ENCODE results near the gene ATG10. TPM values are rescaled to one million over a fixed set of nuclear protein-coding genes. Genes with fewer than 3 reads are reported as not detected.
"Not testable (repeated sequence)": the region's sequence is repeated elsewhere in the genome, so short reads cannot be mapped to it uniquely, and the experiment has no call there.

The ATG10 gene
- total RNA-seq, 2 donors from 2014 or later: 4.5 to 7.3 TPM

GRCh38 chr5:81969912-81970311, 1.9 kb upstream of the ATG10 start:
- H3K27ac Mint-ChIP-seq: no peak overlapping the region
- no peak for ATAC-seq

GRCh38 chr5:81971111-81971711, 612 bp upstream of the ATG10 start:
- peak overlapping the region; percentile 97 to 98 for H3K27ac Mint-ChIP-seq
- ATAC-seq (peak; percentile 23 to 27), DNase-seq (ENCODE audit: low spot score in 2 of 2) (peak in 1 of 2 donors; percentile 9)

More at GRCh38 chr5:81969912-81970311, 1.9 kb upstream of the ATG10 start:
- H3K36me3 Mint-ChIP-seq: peaks cover 0 to 6% of the 10 kb centered on the region in 2 donors
- H3K9me3 Mint-ChIP-seq: no peaks in the 10 kb centered on the region
- DNase-seq (ENCODE audit: low spot score in 2 of 2): no peak

GRCh38 chr5:81972492-81972783, 615 bp downstream of the ATG10 start:
- ATAC-seq (no peak), DNase-seq (ENCODE audit: low spot score in 2 of 2) (no peak)
- Mint-ChIP-seq H3K27ac (peak overlapping the region; percentile 79 to 97), H3K36me3 (peaks cover 5 to 6% of the 10 kb centered on the region in 2 donors), H3K9me3 (no peaks in the 10 kb centered on the region)

More at GRCh38 chr5:81971111-81971711, 612 bp upstream of the ATG10 start:
- Mint-ChIP-seq H3K36me3 (peaks cover 0 to 6% of the 10 kb centered on the region in 2 donors), H3K9me3 (no peaks in the 10 kb centered on the region)

GRCh38 chr5:81980160-81980559, 8.3 kb downstream of the ATG10 start:
- Mint-ChIP-seq H3K9me3 (no peaks in the 10 kb centered on the region), H3K27ac (peak overlapping the region in 1 of 2 donors; percentile 7), H3K36me3 (peaks cover 14 to 32% of the 10 kb centered on the region in 2 donors)
- DNase-seq (ENCODE audit: low spot score in 2 of 2) (no peak), ATAC-seq (no peak)

GRCh38 chr5:81980598-81981260, 8.9 kb downstream of the ATG10 start:
- H3K36me3 Mint-ChIP-seq: peaks cover 14 to 32% of the 10 kb centered on the region in 2 donors
- H3K9me3 Mint-ChIP-seq: peaks cover 0 to 4% of the 10 kb centered on the region in 2 donors
- H3K27ac Mint-ChIP-seq: no peak overlapping the region
- ATAC-seq (no peak), DNase-seq (ENCODE audit: low spot score in 2 of 2) (no peak)

GRCh38 chr5:81982172-81982685, 10.4 kb downstream of the ATG10 start:
- peaks cover 14 to 41% of the 10 kb centered on the region in 2 donors for H3K36me3 Mint-ChIP-seq
- not testable (repeated sequence) for H3K27ac Mint-ChIP-seq; ATAC-seq; DNase-seq (ENCODE audit: low spot score in 2 of 2); H3K9me3 Mint-ChIP-seq

- peaks cover 14 to 36% of the 10 kb centered on the region in 2 donors for H3K36me3 Mint-ChIP-seq
- H3K9me3 Mint-ChIP-seq; H3K27ac Mint-ChIP-seq; ATAC-seq; DNase-seq (ENCODE audit: low spot score in 2 of 2): not testable (repeated sequence)
These were observed 11.3 kb downstream of the ATG10 start for GRCh38 chr5:81983148-81983547.

- H3K36me3 Mint-ChIP-seq: peaks cover 14 to 32% of the 10 kb centered on the region in 2 donors
- DNase-seq (ENCODE audit: low spot score in 2 of 2); H3K9me3 Mint-ChIP-seq; ATAC-seq: not testable (repeated sequence)
- peak overlapping the region in 1 of 2 donors; percentile 70 for H3K27ac Mint-ChIP-seq
These were observed 11.7 kb downstream of the ATG10 start for GRCh38 chr5:81983563-81983962.

GRCh38 chr5:81986126-81986525, 14.3 kb downstream of the ATG10 start:
- Mint-ChIP-seq H3K36me3 (peaks cover 6 to 28% of the 10 kb centered on the region in 2 donors), H3K27ac (no peak overlapping the region), H3K9me3 (peaks cover 0 to 4% of the 10 kb centered on the region in 2 donors)
- DNase-seq (ENCODE audit: low spot score in 2 of 2) (no peak), ATAC-seq (no peak)

- Mint-ChIP-seq H3K27ac (no peak overlapping the region), H3K9me3 (peaks cover 0 to 4% of the 10 kb centered on the region in 2 donors), H3K36me3 (peaks cover 2 to 23% of the 10 kb centered on the region in 2 donors)
- DNase-seq (ENCODE audit: low spot score in 2 of 2) (no peak), ATAC-seq (no peak)
These were observed 17.4 kb downstream of the ATG10 start for GRCh38 chr5:81989204-81989603.

- ATAC-seq (no peak), DNase-seq (ENCODE audit: low spot score in 2 of 2) (no peak)
- no peak overlapping the region for H3K27ac Mint-ChIP-seq
- H3K9me3 Mint-ChIP-seq: peaks cover 0 to 22% of the 10 kb centered on the region in 2 donors
- peaks cover 36 to 39% of the 10 kb centered on the region in 2 donors for H3K36me3 Mint-ChIP-seq
These were observed 22.9 kb downstream of the ATG10 start for GRCh38 chr5:81994679-81995078.

- Mint-ChIP-seq H3K27ac (no peak overlapping the region), H3K36me3 (peaks cover 43 to 45% of the 10 kb centered on the region in 2 donors), H3K9me3 (peaks cover 0 to 22% of the 10 kb centered on the region in 2 donors)
- ATAC-seq (no peak), DNase-seq (ENCODE audit: low spot score in 2 of 2) (no peak)
These were observed 23.6 kb downstream of the ATG10 start for GRCh38 chr5:81995407-81995806.

- ATAC-seq: no peak
- peaks cover 0 to under 1% of the 10 kb centered on the region in 2 donors for H3K9me3 Mint-ChIP-seq
- no peak overlapping the region for H3K27ac Mint-ChIP-seq
- peaks cover 7 to 11% of the 10 kb centered on the region in 2 donors for H3K36me3 Mint-ChIP-seq
- no peak for DNase-seq (ENCODE audit: low spot score in 2 of 2)
These were observed 32.7 kb downstream of the ATG10 start for GRCh38 chr5:82004511-82004910.

GRCh38 chr5:82009869-82010268, 38.0 kb downstream of the ATG10 start:
- not testable (repeated sequence) for H3K27ac Mint-ChIP-seq; DNase-seq (ENCODE audit: low spot score in 2 of 2); ATAC-seq; H3K9me3 Mint-ChIP-seq
- peaks cover 10 to 15% of the 10 kb centered on the region in 2 donors for H3K36me3 Mint-ChIP-seq

- H3K27ac Mint-ChIP-seq: no peak overlapping the region
- ATAC-seq: no peak
- peaks cover 16 to 23% of the 10 kb centered on the region in 2 donors for H3K36me3 Mint-ChIP-seq
- peaks cover 5 to 6% of the 10 kb centered on the region in 2 donors for H3K9me3 Mint-ChIP-seq
- DNase-seq (ENCODE audit: low spot score in 2 of 2): no peak
These were observed 38.9 kb downstream of the ATG10 start for GRCh38 chr5:82010696-82011095.

GRCh38 chr5:82011761-82012160, 39.9 kb downstream of the ATG10 start:
- no peak for DNase-seq (ENCODE audit: low spot score in 2 of 2)
- ATAC-seq: no peak
- Mint-ChIP-seq H3K9me3 (peaks cover 11 to 13% of the 10 kb centered on the region in 2 donors), H3K36me3 (peaks cover 24 to 31% of the 10 kb centered on the region in 2 donors), H3K27ac (no peak overlapping the region)

GRCh38 chr5:82014644-82015043, 42.8 kb downstream of the ATG10 start:
- not testable (repeated sequence) for DNase-seq (ENCODE audit: low spot score in 2 of 2); ATAC-seq; H3K27ac Mint-ChIP-seq
- Mint-ChIP-seq H3K9me3 (peaks cover 11 to 13% of the 10 kb centered on the region in 2 donors), H3K36me3 (peaks cover 24 to 31% of the 10 kb centered on the region in 2 donors)

Data from activated naive CD4-positive, alpha-beta T cell treated with anti-CD3 and anti-CD28 coated beads, Interleukin-2, amount 50 U/mL, for 72 hours (primary cell).